Measurements from ENCODE around the gene IL11RA.

IL11RA gene

GRCh38 chr9:34624475-34625185 is 27.4 kb upstream of the IL11RA start:
- peaks cover 3% of the 10 kb centered on the region; the same call in 1 of the 2 replicates for H3K79me2 ChIP-seq (ENCODE audit: insufficient read depth, low read depth)
- no peaks in the 10 kb centered on the region for H4K20me1 ChIP-seq (ENCODE audit: insufficient read depth)
- peaks cover 9% of the 10 kb centered on the region for H3K4me1 ChIP-seq (ENCODE audit: low read depth, poor library complexity, severe bottlenecking)
- no peaks in the 10 kb centered on the region for H3K36me3 ChIP-seq (ENCODE audit: insufficient read depth)
- no peak overlapping the region for H3K9ac ChIP-seq
- H3K4me2 ChIP-seq = no peak overlapping the region
- no peak overlapping the region for H2AFZ ChIP-seq (ENCODE audit: low read depth)
- H3K4me3 ChIP-seq (IDR thresholded peaks at IDR 0.05; ENCODE audit: insufficient read depth, low read depth, low read length) = no peak overlapping the region
- TF ChIP-seq CTCF (conservative IDR thresholded peaks at IDR 0.05; ENCODE audit: low read depth, low read length) = no peak
- H3K27ac ChIP-seq = no peak overlapping the region
- peaks cover 39% of the 10 kb centered on the region for H3K27me3 ChIP-seq (ENCODE audit: insufficient read depth, low read depth)

GRCh38 chr9:34625186-34625486 is 26.8 kb upstream of the IL11RA start:
- no peak overlapping the region for H3K4me3 ChIP-seq (IDR thresholded peaks at IDR 0.05; ENCODE audit: insufficient read depth, low read depth, low read length)
- no peaks in the 10 kb centered on the region for H3K79me2 ChIP-seq (ENCODE audit: insufficient read depth, low read depth)
- no peaks in the 10 kb centered on the region for H4K20me1 ChIP-seq (ENCODE audit: insufficient read depth)
- no peak overlapping the region for H3K4me2 ChIP-seq
- no peak overlapping the region for H2AFZ ChIP-seq (ENCODE audit: low read depth)
- H3K36me3 ChIP-seq (ENCODE audit: insufficient read depth) = no peaks in the 10 kb centered on the region
- peaks cover 6% of the 10 kb centered on the region for H3K4me1 ChIP-seq (ENCODE audit: low read depth, poor library complexity, severe bottlenecking)
- no peak overlapping the region for H3K27ac ChIP-seq
- TF ChIP-seq CTCF (conservative IDR thresholded peaks at IDR 0.05; ENCODE audit: low read depth, low read length) = no peak
- no peak overlapping the region for H3K9ac ChIP-seq
- peaks cover 44% of the 10 kb centered on the region for H3K27me3 ChIP-seq (ENCODE audit: insufficient read depth, low read depth)

GRCh38 chr9:34627716-34628655 is 24.0 kb upstream of the IL11RA start:
- H3K27me3 ChIP-seq (ENCODE audit: insufficient read depth, low read depth) = peaks cover 54% of the 10 kb centered on the region
- no peak overlapping the region for H3K9ac ChIP-seq
- H3K79me2 ChIP-seq (ENCODE audit: insufficient read depth, low read depth) = no peaks in the 10 kb centered on the region
- H4K20me1 ChIP-seq (ENCODE audit: insufficient read depth) = no peaks in the 10 kb centered on the region
- no peak overlapping the region for H2AFZ ChIP-seq (ENCODE audit: low read depth)
- H3K4me3 ChIP-seq (IDR thresholded peaks at IDR 0.05; ENCODE audit: insufficient read depth, low read depth, low read length) = no peak overlapping the region
- H3K4me2 ChIP-seq = no peak overlapping the region
- no peak overlapping the region for H3K27ac ChIP-seq
- TF ChIP-seq CTCF (conservative IDR thresholded peaks at IDR 0.05; ENCODE audit: low read depth, low read length) = no peak
- no peaks in the 10 kb centered on the region for H3K36me3 ChIP-seq (ENCODE audit: insufficient read depth)
- no peaks in the 10 kb centered on the region for H3K4me1 ChIP-seq (ENCODE audit: low read depth, poor library complexity, severe bottlenecking)

GRCh38 chr9:34628656-34629490 is 23.1 kb upstream of the IL11RA start, which contains the start of gene ARID3C:
Gene ARID3C (minus strand): TSS chr9:34629066. CDS start chr9:34628014, 1,052 bp downstream.
- Histone ChIP-seq H3K4me3 (IDR thresholded peaks at IDR 0.05; ENCODE audit: insufficient read depth, low read depth, low read length) (no peak within 1 kb of the TSS), H3K9ac (no peak within 1 kb of the TSS), H3K27ac (no peak within 1 kb of the TSS), H3K4me1 (ENCODE audit: low read depth, poor library complexity, severe bottlenecking) (peaks cover 6% of the 10 kb centered on the region), H3K79me2 (ENCODE audit: insufficient read depth, low read depth) (no peaks in the 10 kb centered on the region), H3K36me3 (ENCODE audit: insufficient read depth) (no peaks in the 10 kb centered on the region), H3K4me2 (no peak within 1 kb of the TSS), H3K27me3 (ENCODE audit: insufficient read depth, low read depth) (peaks cover 54% of the 10 kb centered on the region), H4K20me1 (ENCODE audit: insufficient read depth) (no peaks in the 10 kb centered on the region), H2AFZ (ENCODE audit: low read depth) (no peak within 1 kb of the TSS)
- TF ChIP-seq CTCF (conservative IDR thresholded peaks at IDR 0.05; ENCODE audit: low read depth, low read length) = no peak
